BLaER1 treated with 17β-estradiol and CSF1 and Interleukin-3, amounts not matched to agents 10 nM and 100 nM (cell line): ENCODE data around the gene P2RX2.

Experiments used
- H3K27ac ChIP-seq, 11 experiments: shearing (Covaris generic); formaldehyde crosslinking; 2 replicates each; pipeline ENCODE4 v1.8.1; 2022
- H3K27me3 ChIP-seq, 11 experiments: shearing (Covaris generic); formaldehyde crosslinking; 2 replicates each; pipeline ENCODE4 v1.8.1; 2022
- H3K36me3 ChIP-seq, 11 experiments: shearing (Covaris generic); formaldehyde crosslinking; 2 replicates each; pipeline ENCODE4 v1.8.1; 2022
- H3K4me1 ChIP-seq, 10 experiments: shearing (Covaris generic); formaldehyde crosslinking; 2 replicates each; pipeline ENCODE4 v1.8.1; 2022
- H3K4me2 ChIP-seq, 11 experiments: shearing (Covaris generic); formaldehyde crosslinking; 2 replicates each; pipeline ENCODE4 v1.8.1; 2022
- H3K4me3 ChIP-seq, 10 experiments: shearing (Covaris generic); formaldehyde crosslinking; 2 replicates each; pipeline ENCODE4 v1.8.1; 2022
- H3K9ac ChIP-seq, 11 experiments: shearing (Covaris generic); formaldehyde crosslinking; 2 replicates each; pipeline ENCODE4 v1.8.1; 2022
- H3K9me3 ChIP-seq, 11 experiments: shearing (Covaris generic); formaldehyde crosslinking; replicated peaks in 1 of 11; 2 replicates each; pipeline ENCODE4 v1.8.1; 2022
- H4K20me1 ChIP-seq, 11 experiments: shearing (Covaris generic); formaldehyde crosslinking; 2 replicates each; pipeline ENCODE4 v1.8.1; 2022
- Cebpa-rat ChIP-seq, 11 experiments: shearing (Covaris generic); IDR thresholded peaks; 2 replicates each; pipeline ENCODE4 v1.8.1; 2022

Gene P2RX2

DNA sequence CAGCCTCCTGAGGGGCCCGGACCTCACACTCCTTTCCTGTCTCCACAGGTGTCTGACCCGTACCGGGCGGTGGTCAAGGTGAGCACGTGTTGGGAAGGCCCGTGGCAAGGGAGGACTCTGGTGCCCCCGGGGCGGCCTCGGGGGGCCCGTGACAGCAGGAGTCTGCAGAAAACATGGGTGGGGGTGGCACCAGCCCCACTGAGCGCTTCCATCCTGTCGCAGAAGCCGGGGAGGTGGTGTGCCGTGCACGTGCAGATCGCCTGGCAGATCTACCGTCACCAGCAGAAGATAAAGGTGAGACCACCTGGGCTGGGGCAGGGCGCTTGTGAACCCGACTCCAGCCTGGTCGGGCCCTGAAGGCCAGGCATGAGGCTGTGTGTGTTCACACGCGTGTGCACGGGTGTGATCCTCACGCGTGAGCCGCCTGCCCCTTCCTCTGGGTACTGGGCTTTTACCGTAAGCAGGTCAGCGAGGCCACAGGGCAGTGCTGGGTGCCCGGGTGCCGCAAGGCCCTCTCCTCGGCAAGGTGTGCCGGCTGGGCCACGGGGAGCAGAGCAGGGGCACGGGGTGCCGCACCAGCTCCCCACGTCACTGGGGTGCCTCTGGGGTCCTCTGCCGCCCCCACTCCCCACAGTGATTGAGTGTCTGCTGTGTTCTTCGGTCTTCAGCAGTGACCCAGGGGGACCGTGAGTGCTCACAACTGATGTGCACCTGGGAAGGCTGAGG is 44.1 kb upstream of the P2RX2 start:
- peaks cover 0 to 99% (median 85%) of the 10 kb centered on the region in 11 experiments; a peak in 19 of 22 replicates for H4K20me1 ChIP-seq
- H3K4me3 ChIP-seq = no peak overlapping the region
- no peaks in the 10 kb centered on the region for H3K9me3 ChIP-seq
- peaks cover 77 to 99% (median 98%) of the 10 kb centered on the region in 11 experiments for H3K36me3 ChIP-seq
- H3K27ac ChIP-seq = no peak overlapping the region
- TF ChIP-seq Cebpa-rat (IDR thresholded peaks at IDR 0.05) = no peak
- peaks cover 0 to 4% (median 3%) of the 10 kb centered on the region in 10 experiments; a peak in 16 of 20 replicates for H3K4me1 ChIP-seq
- H3K27me3 ChIP-seq = no peaks in the 10 kb centered on the region
- no peak overlapping the region for H3K4me2 ChIP-seq
- no peak overlapping the region for H3K9ac ChIP-seq

- Histone ChIP-seq H3K4me1 (no peaks in the 10 kb centered on the region), H3K27ac (no peak overlapping the region), H3K9me3 (no peaks in the 10 kb centered on the region), H3K9ac (no peak overlapping the region), H3K36me3 (peaks cover 77 to 99% (median 97%) of the 10 kb centered on the region in 11 experiments), H3K4me3 (no peak overlapping the region), H4K20me1 (peaks cover 0 to 99% (median 85%) of the 10 kb centered on the region in 11 experiments; a peak in 18 of 22 replicates), H3K4me2 (no peak overlapping the region), H3K27me3 (no peaks in the 10 kb centered on the region)
- no peak for TF ChIP-seq Cebpa-rat (IDR thresholded peaks at IDR 0.05)
Measured at GRCh38 chr12:132575661-132576060, 42.9 kb upstream of the P2RX2 start.

- H3K27me3 ChIP-seq = no peaks in the 10 kb centered on the region
- no peaks in the 10 kb centered on the region for H3K9me3 ChIP-seq
- H3K36me3 ChIP-seq = peaks cover 79 to 100% (median 99%) of the 10 kb centered on the region in 11 experiments
- H3K4me2 ChIP-seq = no peak overlapping the region
- peaks cover 0 to 100% (median 86%) of the 10 kb centered on the region in 11 experiments; a peak in 18 of 22 replicates for H4K20me1 ChIP-seq
- H3K9ac ChIP-seq = peak overlapping the region in 1 of 11 experiments; percentile 21; a peak in 1 of 22 replicates
- TF ChIP-seq Cebpa-rat (IDR thresholded peaks at IDR 0.05) = no peak
- no peak overlapping the region for H3K27ac ChIP-seq
- H3K4me3 ChIP-seq = no peak overlapping the region
- no peaks in the 10 kb centered on the region for H3K4me1 ChIP-seq
Measured at GRCh38 chr12:132576701-132577100, 41.9 kb upstream of the P2RX2 start.

GRCh38 chr12:132577191-132577920 is 41.2 kb upstream of the P2RX2 start:
- Histone ChIP-seq H3K36me3 (peaks cover 72 to 98% (median 97%) of the 10 kb centered on the region in 11 experiments), H3K9ac (peak overlapping the region in 1 of 11 experiments; percentile 10; a peak in 1 of 22 replicates), H4K20me1 (peaks cover 0 to 98% (median 80%) of the 10 kb centered on the region in 11 experiments; a peak in 18 of 22 replicates), H3K9me3 (no peaks in the 10 kb centered on the region), H3K4me3 (no peak overlapping the region), H3K4me2 (no peak overlapping the region), H3K27ac (no peak overlapping the region), H3K4me1 (no peaks in the 10 kb centered on the region), H3K27me3 (no peaks in the 10 kb centered on the region)
- TF ChIP-seq Cebpa-rat (IDR thresholded peaks at IDR 0.05) = no peak

GRCh38 chr12:132578118-132578517 is 40.5 kb upstream of the P2RX2 start:
- TF ChIP-seq Cebpa-rat (IDR thresholded peaks at IDR 0.05) = no peak
- H3K9ac ChIP-seq = no peak overlapping the region
- peaks cover 0 to 98% (median 80%) of the 10 kb centered on the region in 11 experiments; a peak in 17 of 22 replicates for H4K20me1 ChIP-seq
- H3K4me3 ChIP-seq = no peak overlapping the region
- H3K27me3 ChIP-seq = no peaks in the 10 kb centered on the region
- H3K27ac ChIP-seq = no peak overlapping the region
- no peak overlapping the region for H3K4me2 ChIP-seq
- H3K9me3 ChIP-seq = no peaks in the 10 kb centered on the region
- no peaks in the 10 kb centered on the region for H3K4me1 ChIP-seq
- peaks cover 71 to 98% (median 97%) of the 10 kb centered on the region in 11 experiments for H3K36me3 ChIP-seq

DNA sequence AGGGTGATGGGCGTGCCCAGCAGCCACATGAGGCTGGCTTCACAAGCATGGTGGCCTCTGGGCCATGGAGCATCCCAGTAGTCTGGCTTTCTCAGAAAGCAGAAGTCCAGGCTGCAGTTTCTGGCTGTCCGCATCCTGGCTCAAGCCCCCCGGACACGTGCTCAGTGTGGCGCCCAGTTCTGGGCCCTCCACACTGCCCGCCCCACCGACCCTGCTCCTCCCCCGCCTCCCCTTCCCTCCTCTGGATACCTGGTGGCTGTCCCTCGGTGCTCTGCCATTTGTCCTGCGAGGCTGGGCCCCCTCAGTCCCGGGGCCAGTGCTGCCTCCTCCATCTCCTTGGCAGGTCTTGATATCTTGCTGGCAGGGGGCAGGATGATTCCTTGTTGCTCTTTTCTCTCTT is 39.8 kb upstream of the P2RX2 start:
- H3K9ac ChIP-seq = no peak overlapping the region
- TF ChIP-seq Cebpa-rat (IDR thresholded peaks at IDR 0.05) = no peak
- H3K4me2 ChIP-seq = no peak overlapping the region
- H3K27ac ChIP-seq = no peak overlapping the region
- H3K36me3 ChIP-seq = peaks cover 67 to 96% (median 94%) of the 10 kb centered on the region in 11 experiments
- peaks cover 0 to 98% (median 76%) of the 10 kb centered on the region in 11 experiments; a peak in 17 of 22 replicates for H4K20me1 ChIP-seq
- no peaks in the 10 kb centered on the region for H3K9me3 ChIP-seq
- no peaks in the 10 kb centered on the region for H3K4me1 ChIP-seq
- H3K4me3 ChIP-seq = no peak overlapping the region
- no peaks in the 10 kb centered on the region for H3K27me3 ChIP-seq

GRCh38 chr12:132579744-132580143 is 38.8 kb upstream of the P2RX2 start:
- no peaks in the 10 kb centered on the region for H3K9me3 ChIP-seq
- peaks cover 0 to 98% (median 76%) of the 10 kb centered on the region in 11 experiments; a peak in 17 of 22 replicates for H4K20me1 ChIP-seq
- H3K4me2 ChIP-seq = no peak overlapping the region
- TF ChIP-seq Cebpa-rat (IDR thresholded peaks at IDR 0.05) = no peak
- no peaks in the 10 kb centered on the region for H3K4me1 ChIP-seq
- no peak overlapping the region for H3K27ac ChIP-seq
- H3K9ac ChIP-seq = no peak overlapping the region
- peaks cover 60 to 95% (median 88%) of the 10 kb centered on the region in 11 experiments for H3K36me3 ChIP-seq
- no peak overlapping the region for H3K4me3 ChIP-seq
- H3K27me3 ChIP-seq = no peaks in the 10 kb centered on the region

- Histone ChIP-seq H3K4me3 (no peak overlapping the region), H4K20me1 (peaks cover 0 to 98% (median 72%) of the 10 kb centered on the region in 11 experiments; a peak in 17 of 22 replicates), H3K27me3 (no peaks in the 10 kb centered on the region), H3K4me2 (no peak overlapping the region), H3K4me1 (no peaks in the 10 kb centered on the region), H3K9me3 (no peaks in the 10 kb centered on the region), H3K27ac (no peak overlapping the region), H3K36me3 (peaks cover 52 to 88% (median 79%) of the 10 kb centered on the region in 11 experiments), H3K9ac (0 out of 22 replicates have a peak overlapping the region, but pooled peaks of 1 of the 11 experiments have one; percentile 8)
- no peak for TF ChIP-seq Cebpa-rat (IDR thresholded peaks at IDR 0.05)
Measured at GRCh38 chr12:132580701-132581292, 37.8 kb upstream of the P2RX2 start.
